Omental fat pad (tissue), 4 donors: ENCODE measurements around the gene RNF166. TPM values are rescaled to one million over a fixed set of nuclear protein-coding genes. Genes with fewer than 3 reads are reported as not detected.

Experiments
- ATAC-seq: fragments of 150-250 bp; one replicate; pipeline ENCODE4 v1.9.1; 2016; ENCODE audit warnings: mild to moderate bottlenecking, moderate library complexity; ENCODE audit not compliant: low FRiP score
- DNase-seq: peaks from one replicate; pipeline ENCODE4 v3.0.0-alpha.2; 2019; ENCODE audit warnings: low spot score
- total RNA-seq, 4 donors: library from RNA; depleted of rRNA; stranded (reverse); fragments of >200 nt; gene quantifications; one replicate each; pipeline ENCODE4 v1.1.0, GENCODE V29; 2016
- TF ChIP-seq, protein P1 (sequence below), 3 donors: fragments of 450-650 bp; IDR thresholded peaks; one replicate each; pipeline ENCODE4 v1.5.1; 2016 to 2017; ENCODE audit warnings: antibody characterized with exemption in 3 of 3, mild to moderate bottlenecking in 3 of 3, moderate library complexity in 2 of 3

RNF166 gene
- total RNA-seq, 4 donors from 2014 or later, result 13.5 to 36.4 (median 20.2) TPM

- DNase-seq, result peak; percentile 46
- TF ChIP-seq, protein P1, sequence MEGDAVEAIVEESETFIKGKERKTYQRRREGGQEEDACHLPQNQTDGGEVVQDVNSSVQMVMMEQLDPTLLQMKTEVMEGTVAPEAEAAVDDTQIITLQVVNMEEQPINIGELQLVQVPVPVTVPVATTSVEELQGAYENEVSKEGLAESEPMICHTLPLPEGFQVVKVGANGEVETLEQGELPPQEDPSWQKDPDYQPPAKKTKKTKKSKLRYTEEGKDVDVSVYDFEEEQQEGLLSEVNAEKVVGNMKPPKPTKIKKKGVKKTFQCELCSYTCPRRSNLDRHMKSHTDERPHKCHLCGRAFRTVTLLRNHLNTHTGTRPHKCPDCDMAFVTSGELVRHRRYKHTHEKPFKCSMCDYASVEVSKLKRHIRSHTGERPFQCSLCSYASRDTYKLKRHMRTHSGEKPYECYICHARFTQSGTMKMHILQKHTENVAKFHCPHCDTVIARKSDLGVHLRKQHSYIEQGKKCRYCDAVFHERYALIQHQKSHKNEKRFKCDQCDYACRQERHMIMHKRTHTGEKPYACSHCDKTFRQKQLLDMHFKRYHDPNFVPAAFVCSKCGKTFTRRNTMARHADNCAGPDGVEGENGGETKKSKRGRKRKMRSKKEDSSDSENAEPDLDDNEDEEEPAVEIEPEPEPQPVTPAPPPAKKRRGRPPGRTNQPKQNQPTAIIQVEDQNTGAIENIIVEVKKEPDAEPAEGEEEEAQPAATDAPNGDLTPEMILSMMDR (IDR thresholded peaks at IDR 0.05), result peak in 1 of 3 donors; percentile 43
- ATAC-seq, result no peak
Observed at GRCh38 chr16:88685156-88686061, 20.8 kb downstream of the RNF166 start.

DNA sequence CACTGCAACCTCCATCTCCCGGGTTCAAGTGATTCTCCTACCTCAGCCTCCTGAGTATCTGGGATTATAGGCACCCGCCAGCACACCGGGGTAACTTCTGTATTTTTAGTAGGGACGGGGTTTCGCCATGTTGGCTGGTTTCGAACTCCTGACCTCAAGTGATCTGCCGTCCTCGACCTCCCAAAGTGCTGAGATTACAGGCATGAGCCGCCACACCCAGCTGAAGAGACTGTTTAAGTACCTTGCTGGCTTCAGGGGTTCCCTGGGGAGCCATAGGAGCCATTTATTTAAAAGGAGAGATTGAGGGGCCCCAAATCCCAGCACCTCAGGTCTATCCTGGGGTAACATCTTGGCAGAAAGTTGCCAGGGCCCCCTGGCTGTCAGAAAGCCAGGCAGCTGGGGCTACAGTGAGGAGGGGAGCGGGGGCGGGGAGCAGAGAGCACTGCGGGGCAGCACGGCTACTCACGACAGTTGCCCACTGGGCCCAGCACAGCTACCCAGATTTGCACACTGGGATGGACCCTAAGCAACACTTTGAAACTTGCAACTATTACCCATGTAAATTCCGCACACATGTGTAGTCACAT lies 21.5 kb downstream of the RNF166 start:
- DNase-seq (no peak), ATAC-seq (no peak)

DNA sequence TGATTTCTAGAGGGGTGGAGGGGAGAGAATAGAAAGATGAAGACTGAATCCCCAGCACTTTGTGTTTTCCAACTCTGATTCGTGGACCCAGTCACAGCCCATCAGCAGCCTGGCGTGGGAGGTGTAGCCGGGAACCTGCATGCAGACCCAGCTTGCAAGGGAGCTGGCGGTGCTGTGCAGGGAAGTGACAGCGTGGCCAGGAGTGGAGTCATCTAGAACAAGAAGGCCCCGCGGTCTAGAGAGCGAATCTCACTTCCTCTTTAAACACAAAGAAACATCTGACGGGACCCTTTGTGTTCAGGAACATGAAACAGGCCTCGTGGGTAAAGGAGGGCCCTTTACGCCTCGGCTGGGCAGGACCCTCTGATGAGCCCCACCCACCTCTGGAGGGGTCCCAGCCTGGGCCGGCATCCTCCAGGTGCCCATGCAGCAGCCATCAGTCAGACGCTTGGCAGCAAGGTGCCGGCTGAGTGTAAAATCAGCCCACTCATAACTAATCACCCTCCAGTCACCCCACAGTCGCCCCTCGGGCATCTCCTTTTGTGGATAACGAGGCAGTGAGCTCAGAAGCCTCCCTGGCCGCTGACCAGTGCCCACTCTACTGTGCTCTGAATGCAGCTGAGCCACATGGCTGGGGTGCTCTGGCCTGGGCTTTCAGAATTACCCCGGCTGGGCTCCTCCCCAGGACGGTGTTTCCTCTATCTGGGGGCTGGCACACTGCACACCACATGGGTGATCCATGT lies 24.3 kb downstream of the RNF166 start:
- ATAC-seq (no peak), DNase-seq (no peak)
- TF ChIP-seq, protein P1 (IDR thresholded peaks at IDR 0.05), result no peak

More for the DNA sequence above, 21.5 kb downstream of the RNF166 start:
- TF ChIP-seq, protein P1 (IDR thresholded peaks at IDR 0.05), result no peak

- no peak for DNase-seq
- TF ChIP-seq, protein P1 (IDR thresholded peaks at IDR 0.05), result no peak
- ATAC-seq, result no peak
Observed at GRCh38 chr16:88681084-88681680, 25.0 kb downstream of the RNF166 start.

GRCh38 chr16:88680554-88681083 lies 25.6 kb downstream of the RNF166 start:
- ATAC-seq (no peak), DNase-seq (no peak)
- TF ChIP-seq, protein P1 (IDR thresholded peaks at IDR 0.05), result no peak

GRCh38 chr16:88678224-88678979 lies 27.8 kb downstream of the RNF166 start:
- ATAC-seq, result no peak
- no peak for DNase-seq

More at GRCh38 chr16:88678224-88678979, 27.8 kb downstream of the RNF166 start:
- TF ChIP-seq, protein P1 (IDR thresholded peaks at IDR 0.05), result no peak
